CD4-positive, alpha-beta T cell treated with Interferon alpha-2 for 1 hour (primary cell): ENCODE results near the gene ROR2.
"Not testable (repeated sequence)": the region's sequence is repeated elsewhere in the genome, so short reads cannot be mapped to it uniquely, and the experiment has no call there.

Experiments used
- DNase-seq, 2 donors: peaks; one replicate each; pipeline ENCODE4 v3.0.0-alpha.2; 2020 to 2022

Gene ROR2

DNA sequence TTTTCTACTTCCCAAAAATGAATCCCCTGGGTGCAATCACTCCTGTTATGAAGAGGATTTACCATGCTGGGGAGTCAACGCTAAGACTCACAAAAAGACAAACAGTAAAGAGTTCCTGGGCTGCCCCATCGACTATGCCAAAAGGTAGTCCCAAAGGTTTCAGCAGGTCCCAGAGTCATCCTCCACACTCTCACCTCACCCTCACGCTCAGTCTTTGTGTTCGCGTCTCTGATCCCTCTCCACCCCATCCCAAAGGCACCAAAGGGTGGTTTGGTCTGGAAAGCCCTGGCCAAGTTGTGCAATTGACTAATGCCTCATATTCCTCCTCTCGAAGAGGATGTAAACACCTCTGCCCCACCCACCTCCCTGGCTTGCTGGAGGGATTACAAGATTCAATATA, 286.2 kb downstream of the ROR2 start:
- no peak for DNase-seq

DNA sequence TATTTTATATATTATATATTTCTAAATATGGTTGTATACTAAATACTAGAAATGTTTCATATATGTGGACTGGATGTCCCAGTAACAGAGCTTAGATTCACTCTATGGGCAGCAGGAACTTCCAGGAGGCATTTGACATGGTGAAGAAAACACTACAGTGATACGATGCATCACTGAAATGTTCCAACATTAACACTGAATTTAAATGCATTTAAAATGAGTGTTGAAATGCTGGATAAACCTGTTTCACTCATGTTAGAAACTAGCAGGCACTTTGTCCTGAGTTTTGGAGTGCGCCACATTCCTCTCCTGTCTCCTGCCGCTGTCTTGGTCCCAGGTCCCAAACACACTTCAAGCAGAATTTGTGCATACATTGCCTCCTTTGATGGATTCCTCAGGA, 288.6 kb downstream of the ROR2 start:
- DNase-seq, result no peak

DNA sequence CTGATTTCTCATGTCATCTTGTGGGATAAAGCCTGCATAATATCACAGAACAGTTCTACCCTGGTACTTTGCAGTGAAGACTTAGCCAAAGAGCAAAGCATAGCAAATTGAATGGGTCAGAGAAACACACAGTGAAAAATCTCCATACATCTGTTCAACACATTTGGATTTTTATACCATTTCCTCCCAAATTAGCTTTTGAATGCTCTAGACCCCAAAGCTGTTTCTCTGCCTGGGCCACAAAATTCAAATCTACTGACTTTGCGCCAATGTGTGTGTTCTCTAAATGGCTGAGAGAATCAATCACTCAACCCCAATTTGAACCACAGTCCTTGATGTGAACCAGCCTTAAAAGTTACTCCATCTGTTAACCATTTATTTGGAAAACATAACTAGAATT, 289.5 kb downstream of the ROR2 start:
- no peak for DNase-seq

DNA sequence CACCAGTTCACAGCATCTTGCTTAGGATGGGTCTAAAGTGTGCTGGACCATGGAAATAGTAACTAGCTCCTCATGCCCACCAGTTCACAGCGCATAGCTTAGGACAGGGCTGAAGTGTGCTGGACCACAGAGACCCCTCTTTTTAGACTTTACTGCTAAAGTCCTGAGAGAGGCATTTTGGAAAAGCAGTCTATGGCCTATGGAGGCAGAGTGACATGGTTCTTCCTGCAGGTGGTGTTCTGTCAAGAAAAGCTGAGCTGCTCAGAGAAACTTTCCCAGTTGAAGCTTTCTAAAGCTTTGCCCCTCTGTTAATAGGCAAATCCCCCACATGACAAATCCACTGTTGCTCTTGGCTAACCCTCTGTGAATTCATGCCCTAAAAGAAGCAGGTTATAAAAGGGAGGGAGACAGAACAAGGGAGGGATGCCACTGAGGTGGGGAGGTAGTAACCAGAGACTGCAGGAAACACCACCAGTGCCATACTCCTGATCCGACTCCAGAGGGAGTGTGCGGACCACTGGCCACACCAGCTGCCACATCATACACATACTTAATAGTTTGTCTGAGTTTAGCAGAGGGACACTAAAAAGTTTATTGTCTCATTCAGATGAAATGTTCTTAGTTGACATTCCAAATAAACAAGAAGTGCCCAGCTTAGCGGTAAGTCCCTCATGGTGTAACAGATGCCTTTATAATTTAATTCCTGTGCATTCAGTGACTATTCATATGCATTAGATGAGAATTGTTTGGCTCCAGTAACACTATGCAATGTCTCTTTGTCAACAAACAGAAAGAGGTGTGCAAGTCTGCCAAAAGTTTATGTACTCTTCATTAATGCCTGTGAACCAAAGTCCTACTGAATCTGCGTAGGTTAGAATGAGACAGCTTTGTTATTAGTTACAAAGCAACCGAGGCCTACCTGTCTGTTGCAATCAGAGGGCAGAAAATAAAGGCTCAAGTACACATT, 290.2 kb downstream of the ROR2 start:
- no peak for DNase-seq

GRCh38 chr9:91658513-91659105, 291.4 kb downstream of the ROR2 start:
- no peak for DNase-seq

- no peak for DNase-seq
Measured at GRCh38 chr9:91657501-91657900, 292.5 kb downstream of the ROR2 start.

GRCh38 chr9:91655658-91656057, 294.4 kb downstream of the ROR2 start:
- no peak for DNase-seq

DNA sequence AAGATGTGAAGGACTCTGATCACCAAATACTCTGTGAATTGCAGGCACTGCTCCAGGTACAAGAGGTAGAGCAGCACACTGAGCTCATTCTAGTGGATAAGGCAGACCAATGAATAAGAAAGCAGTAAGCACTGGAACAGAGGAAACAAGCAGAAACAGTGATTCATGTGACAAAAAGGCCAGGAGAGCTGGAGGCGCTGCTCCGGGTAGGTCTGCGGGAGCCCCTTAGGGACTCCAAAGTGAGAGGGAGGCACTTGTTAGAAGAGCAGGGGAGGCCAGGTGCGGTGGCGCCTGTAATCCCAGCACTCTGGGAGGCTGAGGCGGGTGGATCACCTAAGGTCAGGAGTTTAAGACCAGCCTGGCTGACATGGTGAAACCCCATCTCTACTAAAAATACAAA, 294.8 kb downstream of the ROR2 start:
- no peak for DNase-seq

DNA sequence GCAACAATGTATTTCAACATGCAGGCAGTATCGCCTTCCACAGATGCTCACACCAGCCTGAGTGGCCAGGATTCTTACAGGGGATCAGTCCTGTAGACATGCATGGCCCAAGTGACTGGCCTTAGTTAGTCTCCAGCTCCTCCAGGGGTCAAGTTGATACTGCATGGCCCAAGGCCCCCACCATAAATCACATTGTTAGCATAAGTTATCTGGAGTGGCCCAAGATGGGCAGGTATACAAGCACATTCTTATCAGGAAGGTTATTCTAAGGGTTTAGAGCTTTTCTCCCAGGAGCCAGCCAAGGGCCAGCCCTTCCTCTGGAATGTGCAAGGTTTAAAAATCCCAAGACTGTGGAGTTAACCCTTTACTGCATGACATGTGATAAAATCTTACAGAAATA, 295.5 kb downstream of the ROR2 start:
- no peak for DNase-seq

- no peak for DNase-seq
Measured at GRCh38 chr9:91647371-91647770, 302.7 kb downstream of the ROR2 start.

DNA sequence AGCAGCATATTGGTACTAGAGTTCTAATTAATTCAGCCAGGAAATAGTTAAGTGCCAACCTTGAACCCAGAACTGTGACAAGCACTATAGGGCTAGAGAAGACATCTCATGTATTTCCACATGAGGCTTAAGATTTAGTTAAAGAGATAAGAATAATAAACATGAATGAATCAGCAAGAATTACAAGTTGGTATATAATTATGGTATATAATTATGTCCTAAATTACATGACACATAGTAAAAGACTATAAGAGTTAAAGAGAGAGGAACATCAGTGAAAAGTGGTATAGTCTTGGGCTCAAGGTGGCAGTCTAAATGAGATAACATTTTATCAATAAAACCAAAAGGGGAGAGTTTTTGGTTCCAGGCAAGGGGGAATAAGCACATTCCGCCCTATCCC, 303.3 kb downstream of the ROR2 start:
- no peak for DNase-seq

DNA sequence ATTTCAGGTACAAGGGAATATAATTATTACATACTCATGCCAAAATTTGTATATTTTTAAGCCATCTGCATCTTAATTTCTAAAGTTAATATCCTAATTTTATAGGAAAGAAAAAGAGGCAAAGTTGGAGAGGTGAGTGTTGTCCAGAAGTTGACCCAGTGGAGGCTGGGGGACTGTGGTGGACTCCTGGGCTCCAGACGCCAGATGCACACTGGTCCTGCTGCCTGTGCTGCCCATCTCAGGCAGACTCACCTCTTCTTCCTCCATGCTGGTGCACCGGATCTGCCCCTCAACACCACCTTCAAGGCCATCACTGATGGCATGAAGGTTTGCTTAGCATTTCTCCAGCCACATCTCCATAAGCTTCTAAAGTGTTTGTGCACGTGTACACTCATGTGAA, 305.6 kb downstream of the ROR2 start:
- no peak for DNase-seq

- no peak for DNase-seq
Measured at GRCh38 chr9:91643481-91644077, 306.4 kb downstream of the ROR2 start.

DNA sequence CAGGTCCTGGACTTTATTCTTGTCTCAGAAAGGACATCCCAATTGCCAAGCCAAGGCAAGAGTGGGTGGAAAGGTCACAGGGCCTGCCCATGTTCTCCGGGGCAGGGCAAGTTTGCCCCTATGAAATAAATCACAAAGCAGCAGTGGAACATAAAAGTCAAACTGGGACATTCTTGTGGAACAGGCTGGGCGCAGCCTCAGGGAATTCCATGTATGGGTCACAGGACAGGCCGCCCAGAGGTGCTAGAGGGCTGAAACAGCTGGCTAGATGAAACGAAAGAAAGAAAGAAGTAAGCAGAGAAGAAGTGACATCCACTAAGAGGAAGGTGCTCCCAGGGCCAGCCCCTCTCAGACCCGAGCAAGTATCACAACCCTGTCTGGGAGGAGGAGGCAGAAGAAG, 307.3 kb downstream of the ROR2 start:
- DNase-seq, result no peak

DNA sequence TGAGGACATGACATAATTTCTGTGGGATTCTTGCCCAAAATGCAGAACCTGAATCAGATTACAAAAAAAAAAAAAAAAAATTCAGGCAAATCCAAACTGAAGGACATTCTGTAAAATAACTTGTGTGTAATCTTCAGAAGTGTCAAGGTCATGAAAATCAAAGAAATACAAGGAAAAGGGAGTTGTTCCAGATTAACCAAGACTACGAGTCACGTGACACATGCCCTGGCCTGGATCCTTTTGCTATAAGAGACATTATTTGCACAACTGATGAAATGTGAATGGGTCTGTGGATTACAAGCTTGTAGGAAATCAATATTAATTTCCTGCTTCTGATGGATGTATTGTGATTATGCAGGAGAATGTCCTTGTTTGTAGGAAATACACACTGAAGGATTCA, 309.6 kb downstream of the ROR2 start:
- no peak for DNase-seq

GRCh38 chr9:91639054-91639453, 311.0 kb downstream of the ROR2 start:
- no peak for DNase-seq

GRCh38 chr9:91634832-91635231, 315.2 kb downstream of the ROR2 start:
- not testable (repeated sequence) for DNase-seq

GRCh38 chr9:91629718-91630117, 320.3 kb downstream of the ROR2 start:
- DNase-seq, result no peak

GRCh38 chr9:91628892-91629291, 321.1 kb downstream of the ROR2 start:
- no peak for DNase-seq

GRCh38 chr9:91625331-91625730, 324.7 kb downstream of the ROR2 start:
- no peak for DNase-seq

DNA sequence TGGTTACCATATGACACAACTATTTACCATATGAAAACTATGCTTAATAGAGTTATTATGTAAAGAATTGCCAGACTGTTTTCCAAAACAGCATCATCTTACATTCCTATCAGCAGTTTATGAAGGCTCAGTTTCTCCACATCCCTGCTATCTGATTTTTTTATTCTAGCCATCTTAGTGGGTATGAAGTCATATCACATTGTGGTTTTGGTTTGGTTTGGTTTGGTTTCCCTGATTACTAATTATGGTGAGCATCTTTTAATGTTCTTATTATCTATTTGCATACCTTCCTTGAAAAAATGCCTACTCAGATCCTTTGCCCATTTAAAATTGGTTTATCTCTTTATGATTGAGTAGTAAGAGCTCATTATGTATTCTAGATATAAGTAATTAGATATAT, 327.0 kb downstream of the ROR2 start:
- no peak for DNase-seq

GRCh38 chr9:91622121-91622520, 327.9 kb downstream of the ROR2 start:
- not testable (repeated sequence) for DNase-seq

- DNase-seq, result not testable (repeated sequence)
Measured at GRCh38 chr9:91614044-91614443, 336.0 kb downstream of the ROR2 start.

DNA sequence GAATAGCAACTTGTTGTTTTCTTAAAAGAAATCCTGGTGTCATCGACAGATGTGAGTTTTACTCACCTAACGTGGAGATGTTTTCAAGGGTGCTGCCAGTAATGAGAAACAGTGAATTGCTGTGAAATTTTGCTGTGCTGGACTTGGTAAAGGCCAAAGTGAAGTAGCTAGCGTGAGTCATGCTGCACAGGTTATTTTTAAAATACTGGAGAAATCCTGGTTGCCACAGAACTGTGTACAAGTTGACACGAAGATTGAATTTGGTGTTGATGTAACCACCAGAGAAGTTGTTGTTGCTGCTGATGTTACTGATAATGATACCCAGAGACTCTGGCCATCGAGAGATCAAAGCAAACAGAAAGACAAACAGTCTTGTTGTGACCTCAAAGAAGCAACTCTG, 338.4 kb downstream of the ROR2 start:
- no peak for DNase-seq
